Natural killer cell (primary cell): ENCODE data around the gene CMIP. TPM values are rescaled to one million over a fixed set of nuclear protein-coding genes. Genes with fewer than 3 reads are reported as not detected.

Experiments
- ATAC-seq, 3 donors: fragments of 150-1000 bp in 2 of 3; fragments of 200-7000 bp in 1 of 3; cut with Tn5 transposase; 1 replicate in 1 of 3; 2 replicates in 2 of 3; pipeline ENCODE4 v1.10.0; 2021; ENCODE audit warnings: mild to moderate bottlenecking in 2 of 3, moderate library complexity in 2 of 3
- DNase-seq, 2 donors: peaks; one replicate each; pipeline versions ENCODE4 v3.0.0 to v3.0.0-alpha.2; 2013 to 2021; ENCODE audit warnings: mixed read lengths in 1 of 2
- H3K27ac ChIP-seq: one replicate; pipeline ENCODE4 v1.5.1; 2013; ENCODE audit warnings: mild to moderate bottlenecking, low read length
- H3K27me3 ChIP-seq: one replicate; pipeline ENCODE4 v1.6.1; 2013; ENCODE audit warnings: low read length; ENCODE audit not compliant: control insufficient read depth, insufficient read depth
- H3K36me3 ChIP-seq: one replicate; pipeline ENCODE4 v1.6.1; 2013; ENCODE audit warnings: low read length; ENCODE audit not compliant: control insufficient read depth, insufficient read depth
- H3K4me1 ChIP-seq: one replicate; pipeline ENCODE4 v1.6.1; 2013; ENCODE audit warnings: low read length; ENCODE audit not compliant: control insufficient read depth, insufficient read depth
- H3K4me3 ChIP-seq: one replicate; pipeline ENCODE4 v1.5.1; 2013; ENCODE audit warnings: low read length
- H3K9me3 ChIP-seq: one replicate; pipeline ENCODE4 v1.6.1; 2013; ENCODE audit warnings: low read length; ENCODE audit not compliant: control insufficient read depth, insufficient read depth
- H3K27ac Mint-ChIP-seq, 2 donors: one replicate each; pipeline ENCODE4 v1.8.0; 2022; ENCODE audit warnings: mild to moderate bottlenecking in 2 of 2, mixed read lengths in 2 of 2, moderate library complexity in 1 of 2
- H3K27me3 Mint-ChIP-seq, 2 donors: one replicate each; pipeline ENCODE4 v1.8.0; 2022; ENCODE audit warnings: low read depth in 2 of 2, mixed read lengths in 2 of 2
- H3K36me3 Mint-ChIP-seq: one replicate; pipeline ENCODE4 v1.8.0; 2022; ENCODE audit warnings: mixed read lengths
- H3K4me1 Mint-ChIP-seq, 2 donors: one replicate each; pipeline ENCODE4 v1.8.0; 2022; ENCODE audit warnings: mixed read lengths in 2 of 2
- H3K4me3 Mint-ChIP-seq: one replicate; pipeline ENCODE4 v1.8.0; 2022; ENCODE audit warnings: mild to moderate bottlenecking, moderate library complexity, mixed read lengths
- H3K9me3 Mint-ChIP-seq, 2 donors: one replicate each; pipeline ENCODE4 v1.8.0; 2022; ENCODE audit warnings: mixed read lengths in 2 of 2
- CTCF ChIP-seq: fragments of 200-600 bp; IDR thresholded peaks from one replicate; pipeline ENCODE4 v1.8.0; 2022; ENCODE audit warnings: antibody characterized with exemption
- WGBS: methylation state at CpG from one replicate; pipeline ENCODE4 v1.1.7; 2013; ENCODE audit warnings: missing lambda C conversion rate; ENCODE audit not compliant: insufficient coverage; 5-methylcytosine and 5-hydroxymethylcytosine counted together
- intact Hi-C: fragments of 100-400 bp; cut with micrococcal nuclease; formaldehyde crosslinking; loops from one replicate; pipeline ENCODE4 v1.14.2; 2022
- total RNA-seq, 4 donors: library from RNA; stranded (reverse); fragments of 120-200 nt in 1 of 4; gene quantifications; one replicate each; pipeline versions ENCODE4 v1.2.3 to v1.2.4, GENCODE V29; 2013 to 2022

CMIP gene
- total RNA-seq, 3 donors from 2014 or later (not counting 1 experiment from before 2014, with no cell fraction given): 88.2 to 115 (median 91.5) TPM

- Mint-ChIP-seq H3K27me3 (no peaks in the 10 kb centered on the region), H3K27ac (no peak overlapping the region)
Observed at GRCh38 chr16:81713796-81714195, 269.2 kb downstream of the CMIP start.

GRCh38 chr16:81714583-81714982 lies 270.0 kb downstream of the CMIP start:
- Histone ChIP-seq H3K36me3 (peaks cover 1% of the 10 kb centered on the region), H3K4me3 (no peak overlapping the region), H3K9me3 (no peaks in the 10 kb centered on the region), H3K4me1 (peaks cover 51% of the 10 kb centered on the region), H3K27ac (no peak overlapping the region), H3K27me3 (no peaks in the 10 kb centered on the region)
- Mint-ChIP-seq H3K27me3 (no peaks in the 10 kb centered on the region), H3K36me3 (no peaks in the 10 kb centered on the region), H3K4me3 (no peak overlapping the region), H3K4me1 (peaks cover 31 to 49% of the 10 kb centered on the region in 2 donors), H3K27ac (peak overlapping the region in 1 of 2 donors; percentile 58), H3K9me3 (no peaks in the 10 kb centered on the region)
- intact Hi-C loops: no loop called here
- ATAC-seq (no peak), DNase-seq (peak in 1 of 2 donors; percentile 23)
- no peak for TF ChIP-seq CTCF
- 90% methylated on average over 7 of the region's 7 CpGs for WGBS

More at GRCh38 chr16:81713796-81714195, 269.2 kb downstream of the CMIP start:
- H3K27ac ChIP-seq: no peak overlapping the region
- no peaks in the 10 kb centered on the region for H3K9me3 ChIP-seq
- H3K27me3 ChIP-seq: no peaks in the 10 kb centered on the region
- H3K4me3 ChIP-seq: no peak overlapping the region
- no peak for ATAC-seq
- intact Hi-C loops: no loop called here
- no peaks in the 10 kb centered on the region for H3K9me3 Mint-ChIP-seq
- WGBS: 96% methylated on average over 11 of the region's 11 CpGs
- H3K36me3 Mint-ChIP-seq: no peaks in the 10 kb centered on the region
- TF ChIP-seq CTCF: no peak
- H3K4me1 Mint-ChIP-seq: peaks cover 31 to 41% of the 10 kb centered on the region in 2 donors
- no peak for DNase-seq
- H3K4me1 ChIP-seq: peaks cover 44% of the 10 kb centered on the region
- H3K36me3 ChIP-seq: peaks cover 9% of the 10 kb centered on the region
- H3K4me3 Mint-ChIP-seq: no peak overlapping the region

GRCh38 chr16:81715358-81716196 lies 271.0 kb downstream of the CMIP start:
- Histone ChIP-seq H3K4me3 (no peak overlapping the region), H3K27ac (peak overlapping the region; percentile 59), H3K9me3 (no peaks in the 10 kb centered on the region), H3K36me3 (no peaks in the 10 kb centered on the region), H3K4me1 (peaks cover 52% of the 10 kb centered on the region), H3K27me3 (no peaks in the 10 kb centered on the region)
- H3K4me1 Mint-ChIP-seq: peaks cover 31 to 52% of the 10 kb centered on the region in 2 donors
- DNase-seq: peak in 1 of 2 donors; percentile 79
- H3K27ac Mint-ChIP-seq: peak overlapping the region; percentile 33 to 58
- intact Hi-C loops: no loop called here
- 44% methylated on average over 6 of the region's 11 CpGs for WGBS
- TF ChIP-seq CTCF: no peak
- peak overlapping the region; percentile 52 for H3K4me3 Mint-ChIP-seq
- no peaks in the 10 kb centered on the region for H3K36me3 Mint-ChIP-seq
- no peaks in the 10 kb centered on the region for H3K27me3 Mint-ChIP-seq
- peak; percentile 32 to 33 (median 33) for ATAC-seq
- no peaks in the 10 kb centered on the region for H3K9me3 Mint-ChIP-seq
